Epithelial cell of proximal tubule (primary cell): Measurements from ENCODE around the gene DNAJB6. TPM values are rescaled to one million over a fixed set of nuclear protein-coding genes. Genes with fewer than 3 reads are reported as not detected.

Experiments
- DNase-seq: peaks from one replicate; pipeline ENCODE4 v3.0.0-alpha.2; 2011; ENCODE audit warnings: low read depth
- H3K4me3 ChIP-seq: 2 replicates; pipeline ENCODE4 v1.5.1; 2011; ENCODE audit warnings: low read depth, mild to moderate bottlenecking, low read length
- CTCF ChIP-seq: conservative IDR thresholded peaks from 2 replicates; pipeline ENCODE4 v1.5.1; 2012; ENCODE audit warnings: low read depth, mild to moderate bottlenecking, low read length
- total RNA-seq: library from RNA; depleted of rRNA; stranded (reverse); fragments of >200 nt; gene quantifications from 2 replicates; pipeline ENCODE4 v1.2.3, GENCODE V29; 2015

DNAJB6 gene
- total RNA-seq, 1 donor from 2014 or later, result 108 TPM

- no peak overlapping the region for H3K4me3 ChIP-seq
- TF ChIP-seq CTCF, result no peak
- DNase-seq, result no peak
Observed at GRCh38 chr7:157368955-157369354, 32.2 kb downstream of the DNAJB6 start.

DNA sequence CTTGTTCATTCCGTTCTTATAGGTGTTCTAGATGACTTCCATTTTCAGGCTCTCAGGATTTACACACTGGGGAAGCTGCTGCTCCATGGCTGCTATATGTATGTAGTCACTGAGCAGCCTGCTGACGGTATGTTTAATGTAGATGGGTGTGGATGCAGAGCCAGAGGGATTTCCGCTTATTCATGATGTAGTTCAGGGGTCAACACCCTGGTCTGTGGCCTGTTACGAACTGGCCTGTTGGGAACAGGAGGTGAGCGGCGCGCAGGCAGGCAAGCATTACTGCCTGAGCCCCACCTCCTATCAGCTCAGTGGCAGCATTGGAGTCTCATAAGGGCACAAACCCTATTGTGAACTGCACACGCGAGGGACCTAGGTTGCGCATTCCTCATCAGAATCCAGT lies 33.9 kb downstream of the DNAJB6 start:
- no peak for DNase-seq
- TF ChIP-seq CTCF, result no peak
- H3K4me3 ChIP-seq, result no peak overlapping the region

DNA sequence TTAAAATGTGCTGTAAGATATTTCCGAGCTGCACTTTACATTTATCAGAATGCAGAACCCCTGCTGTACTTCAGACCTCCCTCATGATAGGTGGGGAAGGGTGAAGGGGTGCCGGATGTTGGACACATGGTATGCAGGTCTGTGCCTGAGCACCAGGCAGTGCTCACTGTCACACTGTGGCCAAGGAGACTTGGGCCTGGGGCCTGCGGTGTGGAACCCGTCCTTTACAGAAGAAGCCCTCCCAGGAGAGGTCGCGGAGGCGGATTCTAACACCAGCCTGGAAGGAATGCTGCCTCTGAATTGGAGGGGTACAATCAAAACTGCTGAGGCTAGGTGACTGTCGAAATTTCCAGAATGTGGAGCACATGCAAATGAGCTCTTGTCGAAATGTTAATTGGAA lies 34.5 kb downstream of the DNAJB6 start:
- no peak overlapping the region for H3K4me3 ChIP-seq
- DNase-seq, result no peak
- no peak for TF ChIP-seq CTCF

DNA sequence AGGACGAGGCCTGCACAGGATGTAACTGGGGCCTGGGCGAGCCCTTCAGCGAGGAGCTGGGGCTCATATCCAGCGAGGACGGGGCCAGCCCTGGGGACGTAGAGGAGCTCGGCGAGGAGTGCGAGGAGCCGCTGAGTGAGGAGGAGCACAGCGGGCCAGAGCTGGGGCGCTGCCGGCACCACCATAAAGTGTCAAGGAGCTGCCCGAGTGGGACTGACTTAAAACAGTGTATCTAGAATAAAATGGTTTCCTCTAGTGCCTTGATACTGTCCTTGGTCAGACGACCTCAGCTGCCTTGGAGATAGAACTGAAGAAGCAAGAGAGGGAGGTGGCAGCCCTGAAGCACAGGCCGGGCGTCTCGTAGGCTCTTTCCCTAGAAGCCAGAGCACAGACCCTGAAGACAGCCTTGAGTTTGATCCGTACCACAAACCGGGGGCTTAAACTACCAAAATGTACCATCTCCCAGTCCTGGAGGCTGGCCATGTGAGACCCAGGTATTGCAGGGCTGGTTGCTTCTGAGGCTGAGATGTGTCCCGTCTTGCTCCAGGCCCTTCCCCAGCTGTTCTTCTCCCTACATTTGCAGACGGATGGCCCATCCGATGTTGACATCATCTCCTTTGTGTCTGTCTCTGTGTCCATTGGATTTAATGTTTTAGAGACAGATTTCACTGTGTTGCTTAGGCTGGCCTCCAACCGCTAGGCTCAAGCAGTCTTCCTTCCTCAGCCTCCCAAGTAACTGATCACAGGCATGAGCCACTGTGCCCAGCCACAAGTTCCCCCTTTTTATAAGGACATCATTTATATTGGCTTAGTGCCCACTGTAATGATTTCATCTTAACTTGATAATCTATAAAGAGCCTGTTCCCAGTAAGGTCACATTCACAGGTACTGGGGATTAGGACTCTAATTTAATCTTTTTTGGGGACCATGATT lies 35.8 kb downstream of the DNAJB6 start:
- no peak for DNase-seq
- no peak for TF ChIP-seq CTCF
- H3K4me3 ChIP-seq, result no peak overlapping the region

- DNase-seq, result no peak
- no peak for TF ChIP-seq CTCF
- H3K4me3 ChIP-seq, result no peak overlapping the region
Observed at GRCh38 chr7:157373493-157373892, 36.7 kb downstream of the DNAJB6 start.

DNA sequence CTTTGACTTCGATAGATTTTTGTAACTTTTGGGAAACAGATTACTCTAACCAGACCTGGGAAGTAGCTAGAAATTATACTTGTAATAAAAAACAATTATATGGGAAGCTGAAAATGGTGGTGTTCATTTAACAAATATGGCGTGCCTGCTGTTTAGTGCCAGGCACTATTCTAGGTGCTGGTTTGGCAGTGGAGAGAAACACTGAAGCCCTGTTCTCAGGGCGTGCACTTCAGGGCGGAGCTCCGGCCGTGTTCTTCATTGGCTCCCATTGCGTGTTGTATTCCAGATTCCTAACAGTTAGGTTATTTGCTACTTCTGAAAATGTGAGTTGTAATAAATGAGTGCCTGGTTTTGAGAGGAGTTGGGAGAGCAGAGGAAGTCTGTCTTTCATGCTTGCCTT lies 38.6 kb downstream of the DNAJB6 start:
- no peak overlapping the region for H3K4me3 ChIP-seq
- no peak for DNase-seq
- no peak for TF ChIP-seq CTCF
